Measurements from ENCODE around the gene C6orf47.

The C6orf47 gene

DNA sequence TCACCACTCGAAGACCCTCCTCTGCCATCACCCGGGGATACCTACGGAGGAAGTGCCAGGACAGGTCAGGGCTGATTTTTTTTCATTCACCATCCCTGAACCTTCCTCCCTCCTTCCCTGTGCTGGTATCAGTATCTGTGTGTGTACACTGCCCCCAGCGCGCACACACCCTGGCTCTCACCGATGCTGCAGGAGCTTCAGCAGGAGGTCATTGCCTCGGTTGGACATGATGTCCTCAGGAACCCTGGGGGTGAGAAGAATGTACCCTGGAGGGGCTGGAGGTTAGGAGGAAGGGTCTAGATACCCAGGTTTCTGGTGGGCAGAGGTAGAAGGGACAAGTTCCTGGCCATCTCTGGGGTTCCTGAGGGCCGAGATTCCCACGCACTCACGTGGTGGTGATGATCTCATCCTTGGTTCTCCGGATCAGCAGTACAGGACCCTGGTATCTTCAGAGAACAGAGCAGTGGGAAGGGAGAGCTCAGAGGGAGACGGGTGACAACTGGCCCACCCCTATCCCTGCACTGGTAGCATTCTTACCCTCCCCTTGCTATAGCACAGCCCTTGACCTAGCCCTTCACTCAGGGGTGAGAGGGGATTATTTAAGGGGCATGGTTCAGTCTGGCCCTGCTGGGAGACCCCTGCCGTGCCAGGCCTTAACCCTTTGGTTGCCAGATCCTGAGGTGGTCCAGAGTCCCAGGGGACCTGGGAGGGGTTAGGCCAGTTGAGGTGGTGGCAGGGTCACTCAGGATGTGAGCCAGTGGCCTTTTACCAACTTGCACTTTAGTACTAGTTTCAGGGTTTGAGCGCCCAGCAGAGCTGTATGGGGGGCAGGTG lies 27.5 kb upstream of the C6orf47 start:
- no peak for DNase-seq

GRCh38 chr6:31687321-31687720 lies 26.7 kb upstream of the C6orf47 start:
- no peak for DNase-seq

GRCh38 chr6:31686483-31686882 lies 25.9 kb upstream of the C6orf47 start:
- DNase-seq = no peak

DNA sequence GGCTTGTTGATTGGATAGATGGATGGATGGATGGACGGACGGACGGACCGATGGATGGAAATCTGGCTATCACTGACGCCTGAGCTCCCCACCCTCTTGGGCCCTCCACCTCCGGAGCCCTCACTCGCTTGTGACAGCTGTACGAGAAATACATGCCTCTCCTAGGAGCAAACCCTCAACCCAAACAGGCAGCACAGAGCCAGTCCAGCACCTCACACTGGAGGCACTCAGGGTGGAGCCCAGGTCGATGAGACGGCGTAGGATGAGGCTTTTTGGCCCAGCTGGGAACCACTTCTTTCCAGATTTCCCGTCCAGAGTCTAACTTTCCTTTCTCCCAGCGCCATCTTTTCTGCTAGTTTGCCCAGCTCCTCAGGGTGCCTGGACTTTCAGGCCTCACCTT lies 23.0 kb upstream of the C6orf47 start:
- no peak for DNase-seq

- DNase-seq = peak; percentile 35
These were observed 20.6 kb upstream of the C6orf47 start for GRCh38 chr6:31681135-31681671.

- DNase-seq = peak; percentile 76
These were observed 19.9 kb upstream of the C6orf47 start, which contains the start of gene LY6G5C for GRCh38 chr6:31680226-31681134. TSS of gene LY6G5C (minus strand) at chr6:31681067. CDS start at chr6:31680373, 694 bp downstream.

DNA sequence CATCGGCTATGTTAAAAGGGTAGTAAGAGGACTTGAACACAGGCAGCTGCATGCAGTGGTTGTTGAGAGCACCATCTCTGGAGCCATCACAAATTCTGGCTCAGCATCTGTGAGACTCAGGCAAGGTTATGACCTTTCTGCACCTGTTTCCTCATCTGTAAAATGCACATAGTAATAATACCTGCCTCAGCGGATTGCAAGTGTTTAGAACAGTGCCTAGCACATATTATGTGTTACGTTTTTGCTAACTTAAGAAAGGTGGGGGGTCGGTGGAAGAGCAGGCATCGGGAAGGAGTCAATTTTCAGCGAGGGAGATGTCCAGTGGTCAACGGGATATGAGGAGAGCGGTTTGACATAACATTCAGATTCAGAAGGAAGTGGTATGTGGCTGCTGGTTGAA lies 17.4 kb upstream of the C6orf47 start:
- no peak for DNase-seq

GRCh38 chr6:31676904-31677303 lies 16.3 kb upstream of the C6orf47 start:
- DNase-seq = no peak

DNA sequence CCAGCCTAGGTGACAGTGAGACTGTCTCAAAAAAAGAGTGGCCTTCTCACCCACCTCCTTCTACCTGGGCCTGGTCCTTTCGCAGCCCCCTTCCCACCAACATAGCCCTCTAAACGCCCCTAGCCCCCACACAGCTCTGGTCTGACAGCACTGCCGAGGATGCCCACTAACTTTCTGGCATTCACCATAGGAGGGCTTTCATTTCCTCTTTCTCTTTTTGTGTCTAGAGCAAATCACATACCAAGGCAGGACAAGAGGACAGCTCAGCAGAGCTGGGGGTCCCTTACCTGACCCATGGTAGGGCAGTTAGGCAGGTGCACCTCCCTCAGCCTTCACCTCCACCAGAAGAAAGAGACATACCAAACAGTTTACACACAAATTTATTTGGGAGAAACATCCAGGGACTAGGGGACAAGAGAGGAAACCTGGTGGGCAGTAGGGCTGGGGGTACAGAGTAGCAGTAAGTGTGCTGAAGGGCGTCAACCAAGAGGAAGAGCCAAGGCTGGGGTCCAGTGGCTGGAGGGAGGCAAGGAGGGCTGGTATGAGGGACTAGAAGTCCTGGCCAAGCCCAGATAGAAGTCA lies 15.8 kb upstream of the C6orf47 start:
- DNase-seq = no peak

DNA sequence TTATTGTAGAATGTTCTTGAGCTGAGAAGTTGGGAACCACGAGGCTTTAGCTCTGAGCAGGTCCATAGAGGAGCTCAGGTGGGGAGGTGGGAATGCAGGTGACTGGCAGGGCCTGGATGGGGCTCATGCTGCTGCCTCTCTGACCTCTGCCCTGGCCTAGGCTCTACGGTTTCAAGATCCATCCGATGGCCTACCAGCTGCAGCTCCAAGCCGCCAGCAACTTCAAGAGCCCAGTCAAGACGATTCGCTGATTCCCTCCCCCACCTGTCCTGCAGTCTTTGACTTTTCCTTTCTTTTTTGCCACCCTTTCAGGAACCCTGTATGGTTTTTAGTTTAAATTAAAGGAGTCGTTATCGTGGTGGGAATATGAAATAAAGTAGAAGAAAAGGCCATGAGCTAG lies 9.1 kb upstream of the C6orf47 start, which contains the start of gene LY6G5B:
LY6G5B (plus strand) TSS at position 301 of the 400 bp plus-strand sequence. CDS start 975 bp downstream, outside the sequence.
- DNase-seq = no peak

DNA sequence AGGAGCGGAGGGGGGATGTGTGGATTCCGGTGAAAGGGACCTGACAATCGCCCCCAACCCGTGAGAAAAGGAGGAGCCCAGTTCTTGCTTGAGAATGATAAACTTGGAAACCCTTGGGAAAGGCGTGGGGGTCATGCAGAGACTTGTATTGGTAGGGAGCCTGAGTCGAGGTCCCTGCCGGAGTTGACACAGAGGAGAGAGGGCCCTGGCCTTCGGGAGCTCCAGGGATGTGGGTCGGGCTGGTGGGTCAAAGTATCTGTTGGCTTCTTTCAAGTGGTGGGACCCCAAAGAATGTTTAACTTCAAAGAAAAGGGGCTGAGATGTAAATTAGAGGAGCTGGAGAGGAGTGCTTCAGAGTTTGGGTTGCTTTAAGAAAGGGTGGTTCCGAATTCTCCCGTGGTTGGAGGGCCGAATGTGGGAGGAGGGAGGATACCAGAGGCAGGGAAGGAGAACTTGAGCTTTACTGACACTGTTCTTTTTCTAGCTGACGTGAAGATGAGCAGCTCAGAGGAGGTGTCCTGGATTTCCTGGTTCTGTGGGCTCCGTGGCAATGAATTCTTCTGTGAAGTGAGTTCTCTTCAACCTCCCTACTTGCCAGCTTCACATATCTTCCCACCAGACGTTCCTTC lies 5.9 kb upstream of the C6orf47 start:
- DNase-seq = no peak

DNA sequence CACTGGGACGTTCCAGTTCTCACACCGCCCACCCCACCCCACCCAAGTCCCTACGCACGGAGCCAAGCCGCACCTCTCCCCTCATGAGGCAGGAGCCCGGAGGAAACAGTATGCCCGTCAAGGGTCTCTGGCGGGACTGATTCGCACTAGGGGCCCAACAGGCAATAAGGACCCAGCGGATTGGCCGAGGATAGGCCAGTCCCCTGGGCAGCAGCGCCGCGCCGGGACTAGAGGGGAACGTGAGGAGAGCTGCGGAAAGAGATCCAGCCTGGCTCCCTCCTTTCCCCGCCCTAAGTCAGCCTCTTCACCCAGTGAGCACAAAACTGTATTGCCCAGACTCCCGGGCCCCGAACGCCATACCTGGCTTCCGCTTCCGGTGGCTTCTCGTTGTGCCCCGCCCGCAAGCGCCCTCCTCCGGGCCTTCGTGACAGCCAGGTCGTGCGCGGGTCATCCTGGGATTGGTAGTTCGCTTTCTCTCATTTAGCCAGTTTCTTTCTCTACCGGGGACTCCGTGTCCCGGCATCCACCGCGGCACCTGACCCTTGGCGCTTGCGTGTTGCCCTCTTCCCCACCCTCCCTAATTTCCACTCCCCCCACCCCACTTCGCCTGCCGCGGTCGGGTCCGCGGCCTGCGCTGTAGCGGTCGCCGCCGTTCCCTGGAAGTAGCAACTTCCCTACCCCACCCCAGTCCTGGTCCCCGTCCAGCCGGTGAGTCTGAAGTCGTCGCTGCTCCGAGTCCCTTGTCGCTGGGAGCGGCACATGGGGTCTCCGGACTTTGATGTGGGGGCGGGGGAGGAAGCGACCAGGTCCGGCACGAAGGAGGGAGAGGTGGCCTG lies 5.1 kb upstream of the C6orf47 start, which contains the start of gene CSNK2B:
CSNK2B (plus strand) TSS at position 580 of the 836 bp plus-strand sequence. CDS start 752 bp downstream, outside the sequence.
- DNase-seq = peak; percentile 97

DNA sequence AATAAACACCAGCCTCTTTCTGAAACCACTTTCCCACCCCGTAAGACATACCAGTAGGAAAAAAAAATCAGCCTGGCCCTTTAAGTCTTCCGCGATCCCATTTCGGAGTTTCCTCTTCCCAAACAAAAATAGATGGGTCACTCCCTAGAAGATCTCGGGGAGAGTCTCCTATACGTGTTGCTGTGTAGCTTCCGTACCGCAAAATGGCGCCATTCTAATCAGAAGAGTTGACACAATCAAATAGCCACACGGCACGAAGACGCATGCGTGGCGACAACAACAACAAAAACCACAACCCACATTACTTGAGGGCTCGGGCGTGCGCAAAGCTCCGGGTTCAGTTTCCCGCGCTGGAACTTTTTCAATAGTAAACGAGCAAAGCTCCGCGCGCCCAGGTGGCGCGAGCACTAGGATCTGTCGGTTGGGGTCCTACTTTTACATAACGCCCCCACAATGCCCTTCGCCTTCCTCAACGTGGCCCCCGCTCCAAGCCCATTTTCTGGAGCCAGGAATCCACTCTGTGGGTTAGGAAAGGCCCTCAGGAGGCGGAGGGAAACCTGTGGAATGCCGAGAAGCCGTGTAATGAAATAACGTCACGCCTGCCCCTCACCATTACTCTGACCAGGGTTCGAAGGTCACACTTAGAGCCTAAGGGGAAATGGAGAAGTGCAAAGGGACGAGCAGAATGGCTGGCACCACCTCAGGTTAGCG lies 4.4 kb upstream of the C6orf47 start, which contains the start of gene GPANK1:
GPANK1 (minus strand) TSS at position 208 of the 711 bp plus-strand sequence. CDS start 519 bp downstream, outside the sequence.
- DNase-seq = peak; percentile 92

DNA sequence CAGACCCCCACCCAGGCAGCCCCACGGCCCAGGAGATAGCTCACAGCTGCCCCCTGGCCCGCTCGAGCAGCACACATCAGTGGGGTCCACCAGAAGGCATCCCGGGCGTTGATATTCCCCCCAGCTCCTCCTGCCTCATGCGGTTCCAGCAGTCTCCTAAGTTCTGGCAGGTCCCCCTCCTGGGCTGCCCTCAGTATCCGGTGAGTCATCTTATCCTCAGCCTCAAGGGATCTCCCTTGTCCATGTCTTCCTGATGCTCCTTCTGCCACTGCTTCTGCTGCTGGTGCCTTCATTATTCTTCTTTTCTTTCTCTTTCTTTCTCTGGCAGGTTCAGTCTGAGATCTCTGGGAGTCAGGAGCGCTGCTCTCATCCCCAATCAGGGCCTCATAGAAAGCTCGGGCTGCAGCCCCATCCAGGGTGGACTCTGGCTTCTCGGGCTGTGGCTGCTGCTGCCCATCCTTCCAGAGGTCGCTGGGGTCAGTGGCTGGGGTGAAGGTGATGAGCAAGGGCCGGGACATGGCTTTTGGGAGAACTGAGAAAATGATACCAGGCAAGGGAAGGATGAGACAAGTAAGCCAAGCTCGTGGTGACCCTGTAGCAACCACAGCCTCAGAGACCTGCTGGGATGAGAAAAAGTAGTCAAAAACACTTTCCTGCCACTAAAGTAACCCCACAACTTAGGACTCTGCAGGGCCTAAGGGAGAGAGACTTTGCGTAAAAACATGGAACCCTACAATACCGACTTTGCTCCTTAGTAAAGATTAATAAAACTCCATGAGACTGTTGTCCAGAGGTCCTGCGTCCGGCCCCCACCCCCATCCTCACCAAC lies 3.6 kb upstream of the C6orf47 start:
- no peak for DNase-seq

- DNase-seq = no peak
These were observed 2.8 kb upstream of the C6orf47 start for GRCh38 chr6:31663126-31663960.

DNA sequence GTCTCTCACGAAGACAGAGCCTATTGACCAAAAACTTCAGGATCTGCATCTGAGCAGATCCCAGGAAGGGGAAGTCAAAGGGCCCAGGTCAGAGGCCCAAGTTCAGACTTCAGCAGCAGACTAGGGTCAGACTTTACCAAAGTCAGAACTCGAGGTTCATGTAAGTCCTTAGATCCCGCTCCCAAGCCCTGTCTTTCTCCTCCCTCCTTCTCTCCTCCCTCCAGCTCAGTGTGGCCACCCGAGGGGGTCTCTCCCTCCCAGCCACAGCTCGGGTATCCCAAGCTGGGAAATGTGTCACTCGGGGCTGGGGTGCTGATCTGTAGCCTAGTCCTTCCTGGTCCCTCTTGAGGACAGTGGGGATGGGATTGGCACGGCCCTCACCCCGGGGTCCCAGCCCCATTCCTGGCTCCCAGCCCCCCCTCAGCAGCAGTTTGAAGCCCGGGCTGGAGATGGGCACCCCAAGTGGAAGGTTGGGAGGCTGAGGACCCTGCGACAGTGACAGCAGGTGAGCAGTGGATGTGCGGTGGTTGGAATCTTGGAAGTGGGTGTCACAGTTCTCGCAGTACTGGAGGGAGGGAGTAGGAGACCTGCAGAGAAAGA lies 1.6 kb upstream of the C6orf47 start:
- no peak for DNase-seq

DNA sequence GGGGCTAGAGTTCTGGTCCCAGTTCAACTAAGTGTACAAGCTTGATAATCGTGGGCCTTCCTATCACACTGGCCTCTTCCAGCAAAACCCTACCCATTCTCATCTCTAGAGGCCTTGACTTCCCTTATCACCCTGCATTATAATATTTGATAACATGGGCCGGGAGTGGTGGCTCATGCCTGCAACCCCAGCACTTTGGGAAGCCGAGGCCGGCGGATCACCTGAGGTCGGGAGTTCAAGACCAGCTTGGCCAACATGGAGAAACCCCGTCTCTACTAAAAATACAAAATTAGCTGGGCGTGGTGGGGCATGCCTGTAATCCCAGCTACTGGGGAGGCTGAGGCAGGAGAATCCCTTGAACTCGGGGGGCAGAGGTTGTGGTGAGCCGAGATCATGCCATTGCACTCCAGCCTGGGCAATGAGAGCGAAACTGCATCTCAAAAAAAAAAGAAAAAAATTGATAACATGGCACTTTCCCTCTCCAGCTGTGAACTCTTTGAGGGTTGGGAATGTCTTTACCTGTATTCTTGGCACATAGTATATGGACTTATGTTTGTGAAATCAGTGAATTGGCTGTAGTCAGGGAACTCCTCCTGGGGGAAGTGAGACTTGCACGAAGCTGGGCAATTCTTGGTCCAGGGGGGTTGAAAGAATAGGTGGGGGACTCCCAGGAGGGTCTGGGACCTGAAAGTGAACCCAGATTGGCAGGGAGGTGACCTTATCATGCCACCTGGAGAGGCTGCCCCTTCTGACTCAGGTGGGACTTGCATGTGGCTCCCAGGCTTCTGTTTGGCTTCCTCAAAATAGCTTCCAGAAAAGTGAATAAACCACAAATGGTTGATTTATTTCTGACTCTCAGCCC lies 915 bp upstream of the C6orf47 start:
- DNase-seq = no peak
